ENCODE results near the gene BMP10. TPM values are rescaled to one million over a fixed set of nuclear protein-coding genes. Genes with fewer than 3 reads are reported as not detected.

The BMP10 gene
- total RNA-seq, 1 experiment from 2014 or later: not detected

DNA sequence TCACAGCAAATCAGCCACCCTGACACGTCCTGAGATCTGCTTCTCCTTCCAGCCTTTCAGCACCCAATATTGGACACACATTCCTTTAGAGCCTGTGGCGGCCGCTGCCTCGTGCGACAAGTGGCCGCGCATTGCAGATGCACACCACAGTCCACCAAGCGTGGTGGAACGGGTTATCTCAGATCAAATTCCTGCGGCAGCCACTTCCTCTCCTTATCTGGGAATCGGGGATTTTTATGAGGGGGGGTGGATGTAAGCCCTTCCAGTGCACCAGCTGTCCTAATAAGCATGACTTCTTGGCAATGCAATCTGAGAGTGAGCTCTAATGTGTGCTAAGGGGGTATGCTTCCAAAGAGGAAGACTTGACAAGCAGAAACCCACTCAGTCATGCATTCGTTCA, 18.3 kb upstream of the BMP10 start:
- DNase-seq (ENCODE audit: low read depth): peak; percentile 95

DNA sequence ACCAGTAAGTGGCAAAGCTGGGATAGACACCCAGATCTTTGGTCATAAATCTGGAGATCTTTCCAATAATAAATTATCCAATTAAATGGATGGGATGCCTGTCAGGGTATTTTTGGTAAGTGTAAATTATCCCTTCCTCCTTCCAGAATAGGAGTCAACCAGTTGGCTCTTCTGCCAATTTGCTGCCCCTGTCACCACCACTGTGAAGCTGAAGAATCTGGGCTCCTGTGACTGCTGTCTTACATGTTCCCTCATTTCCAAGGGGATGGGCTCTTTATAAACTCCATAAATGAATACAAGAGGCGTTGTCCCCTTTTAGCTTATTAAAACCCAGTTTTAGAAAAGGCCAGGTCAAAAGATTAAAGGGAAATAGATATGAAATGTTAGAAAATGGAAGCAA, 17.8 kb upstream of the BMP10 start:
- no peak for DNase-seq (ENCODE audit: low read depth)

- no peak for DNase-seq (ENCODE audit: low read depth)
These were observed 17.0 kb upstream of the BMP10 start for GRCh38 chr2:68888038-68888704.

DNA sequence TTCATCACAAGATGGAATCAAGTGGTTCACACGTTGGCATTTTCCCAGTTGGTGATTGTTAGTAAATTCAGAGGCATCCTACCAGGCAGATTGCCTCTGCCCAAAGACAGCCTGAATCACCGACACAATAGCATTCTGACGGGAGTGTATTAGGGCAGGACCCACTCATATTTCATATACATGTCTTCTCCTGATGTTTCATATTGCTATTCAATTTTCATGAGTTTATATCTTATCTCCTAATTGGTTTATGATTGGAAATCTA, 14.5 kb upstream of the BMP10 start:
- no peak for DNase-seq (ENCODE audit: low read depth)

GRCh38 chr2:68885074-68885810, 14.0 kb upstream of the BMP10 start:
- no peak for DNase-seq (ENCODE audit: low read depth)

- DNase-seq (ENCODE audit: low read depth): no peak
These were observed 9.0 kb upstream of the BMP10 start for GRCh38 chr2:68880213-68880612.

DNA sequence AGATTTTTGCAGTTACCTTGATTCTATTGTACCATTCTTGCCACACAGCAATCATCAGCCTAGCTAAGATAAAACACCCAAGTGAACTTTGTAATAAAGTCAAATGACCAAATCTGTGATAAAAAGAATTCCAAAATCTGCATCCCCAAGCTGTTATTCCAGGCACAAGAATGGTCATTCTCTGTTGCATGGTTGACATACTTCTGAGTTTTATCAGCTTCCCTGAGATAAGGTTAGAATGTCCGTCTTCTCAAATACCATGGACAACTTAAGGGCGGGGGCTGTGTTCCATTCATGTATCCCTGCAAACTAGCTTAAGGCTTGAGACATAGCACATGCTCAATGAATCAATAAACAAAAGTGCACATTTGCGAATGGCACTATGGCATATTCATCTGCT, 8.1 kb upstream of the BMP10 start:
- DNase-seq (ENCODE audit: low read depth): no peak

DNA sequence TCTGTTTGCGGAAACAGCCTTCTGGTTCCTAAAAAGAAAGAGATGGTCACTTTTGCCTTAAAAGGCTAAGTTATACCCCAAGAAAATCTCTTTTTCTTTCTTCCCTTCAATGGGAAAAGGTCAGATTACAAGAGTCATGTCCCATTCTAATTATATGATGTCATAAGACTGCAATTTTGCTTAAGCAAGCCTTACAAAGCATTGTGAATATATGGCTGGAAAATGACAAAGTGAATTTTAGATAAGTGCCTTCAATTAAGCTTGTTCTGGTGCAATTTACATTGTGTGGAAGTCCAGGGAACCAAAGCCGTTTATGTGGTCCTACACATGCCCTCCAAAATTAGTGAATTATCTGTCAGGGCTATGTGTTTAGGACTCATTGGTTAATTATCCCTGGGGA, 7.6 kb upstream of the BMP10 start:
- DNase-seq (ENCODE audit: low read depth): no peak

GRCh38 chr2:68878071-68878711, 7.0 kb upstream of the BMP10 start:
- no peak for DNase-seq (ENCODE audit: low read depth)

GRCh38 chr2:68877079-68877772, 6.0 kb upstream of the BMP10 start:
- no peak for DNase-seq (ENCODE audit: low read depth)

DNA sequence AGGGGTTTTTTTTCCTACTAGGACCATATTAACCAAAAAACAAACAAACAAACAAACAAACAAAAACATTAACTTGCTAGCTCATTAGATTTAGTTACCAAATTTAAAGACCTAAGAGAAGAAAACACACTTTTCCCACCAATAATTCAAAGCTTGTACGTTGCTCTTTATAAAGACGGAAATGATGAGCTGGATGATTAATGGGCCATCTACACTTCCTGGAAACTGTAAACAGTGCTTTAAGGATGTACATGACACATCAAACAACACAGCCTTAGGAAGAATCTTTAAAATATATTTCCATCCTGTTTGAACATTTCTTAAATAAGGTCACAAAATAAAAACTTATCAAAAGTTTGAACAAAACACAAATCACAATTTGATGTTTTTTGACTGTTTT, 982 bp downstream of the BMP10 start:
- DNase-seq (ENCODE audit: low read depth): peak; percentile 35

DNA sequence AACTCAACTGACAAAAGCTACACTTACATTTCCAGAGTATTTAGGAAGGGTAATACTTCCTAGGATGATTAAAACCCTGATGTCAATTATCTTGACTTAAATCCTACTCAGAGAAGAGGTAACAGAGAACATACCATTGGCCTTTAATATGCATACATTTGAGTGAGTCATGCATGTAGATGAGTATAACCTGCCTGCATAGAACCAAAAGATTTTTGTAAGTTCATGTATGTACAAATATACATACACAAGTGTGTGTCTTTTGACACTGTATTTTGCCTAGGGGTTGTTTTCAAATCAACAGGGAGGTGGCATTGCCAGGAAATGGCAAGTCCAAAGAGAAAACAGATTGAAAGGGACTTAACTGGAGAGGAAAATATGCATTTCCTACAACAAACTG, 6.1 kb downstream of the BMP10 start:
- DNase-seq (ENCODE audit: low read depth): no peak

DNA sequence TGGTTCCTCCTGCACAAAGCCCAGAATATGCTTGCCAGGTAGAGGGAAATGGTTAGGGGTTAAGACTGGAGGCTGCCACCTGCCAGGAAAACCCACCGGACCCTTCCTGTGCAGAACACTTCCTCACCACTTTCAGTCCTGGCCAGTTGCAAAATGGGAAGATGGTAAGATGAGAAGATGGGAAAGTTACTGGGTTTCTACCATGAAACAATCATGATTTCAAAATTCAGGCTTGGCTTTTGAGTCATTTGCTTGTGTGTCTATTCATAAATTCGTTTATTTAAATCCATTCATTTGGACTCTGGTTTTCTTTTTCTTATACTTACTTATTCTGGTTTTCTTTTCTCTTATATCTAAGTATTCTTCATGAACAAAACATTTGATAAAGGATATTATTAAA, 7.2 kb downstream of the BMP10 start:
- no peak for DNase-seq (ENCODE audit: low read depth)

GRCh38 chr2:68862889-68863288, 8.3 kb downstream of the BMP10 start:
- DNase-seq (ENCODE audit: low read depth): no peak

DNA sequence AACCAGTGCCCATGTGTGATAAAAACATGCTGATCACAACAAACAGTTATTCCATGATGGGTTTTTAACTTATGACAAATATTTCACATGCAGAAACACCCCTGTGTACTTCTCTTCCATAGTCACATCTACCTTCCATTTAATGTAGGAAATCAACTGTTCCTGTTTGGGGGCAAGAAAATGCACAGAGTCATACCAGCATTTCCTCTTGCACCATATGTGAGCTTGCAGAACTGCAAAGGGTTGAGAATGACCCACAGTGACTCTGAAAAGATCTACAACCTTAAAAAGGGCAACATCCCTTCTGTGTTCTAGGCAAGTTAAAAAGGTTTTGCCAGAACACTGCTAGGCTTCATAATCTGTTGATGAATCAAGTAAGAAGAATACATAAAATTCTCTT, 9.9 kb downstream of the BMP10 start:
- no peak for DNase-seq (ENCODE audit: low read depth)

DNA sequence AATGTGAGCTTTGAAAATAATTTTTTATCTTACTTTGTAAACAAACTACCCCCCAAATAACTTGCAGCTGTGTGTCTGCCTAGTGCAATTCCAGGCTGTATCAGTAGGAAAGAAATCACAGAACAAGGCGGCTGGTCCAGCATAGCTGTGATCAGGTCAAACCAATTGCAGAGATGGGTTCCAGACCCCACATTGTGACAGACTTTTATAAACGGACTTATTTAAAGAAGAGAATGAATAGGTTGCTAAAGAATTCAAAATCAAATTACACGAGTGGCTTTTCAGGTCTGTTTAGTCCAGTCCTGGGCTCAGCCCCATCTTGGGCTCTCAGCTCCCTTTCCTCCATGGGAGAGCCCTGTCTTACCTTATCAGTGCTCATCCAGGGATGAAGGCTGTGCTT, 11.1 kb downstream of the BMP10 start:
- no peak for DNase-seq (ENCODE audit: low read depth)

- peak; percentile 19 for DNase-seq (ENCODE audit: low read depth)
These were observed 13.2 kb downstream of the BMP10 start for GRCh38 chr2:68857855-68858456.

DNA sequence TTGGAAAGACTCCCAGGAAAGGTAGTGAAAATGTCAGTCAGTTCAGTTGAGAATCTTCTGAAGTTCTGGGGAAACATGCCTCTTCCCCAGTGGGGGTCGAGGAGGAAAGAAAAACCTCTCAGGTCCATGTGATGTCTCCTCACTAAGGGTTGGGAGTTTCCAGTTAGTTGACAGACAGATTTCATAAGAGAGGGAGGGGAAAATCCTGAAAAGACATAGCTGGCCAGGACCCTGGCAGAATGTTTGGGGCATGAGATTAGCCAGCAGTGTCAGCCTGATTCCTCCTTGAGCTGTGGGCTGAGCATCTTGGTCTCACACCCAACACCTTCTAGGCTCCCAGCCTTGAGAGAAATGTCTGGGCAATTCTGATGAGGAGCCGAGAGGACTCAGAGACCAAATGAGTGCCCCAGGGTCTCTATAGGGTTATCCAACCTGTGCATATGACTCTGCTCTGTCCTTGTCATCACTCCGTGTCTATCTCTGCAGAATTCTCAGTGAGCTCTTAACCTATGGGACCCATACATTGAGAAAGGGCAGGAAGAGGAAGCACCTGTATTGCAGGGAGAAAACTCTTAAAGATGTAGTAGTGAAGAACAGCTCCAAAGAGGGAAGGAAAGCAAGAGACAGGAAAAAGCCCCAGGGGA, 13.9 kb downstream of the BMP10 start:
- no peak for DNase-seq (ENCODE audit: low read depth)

DNA sequence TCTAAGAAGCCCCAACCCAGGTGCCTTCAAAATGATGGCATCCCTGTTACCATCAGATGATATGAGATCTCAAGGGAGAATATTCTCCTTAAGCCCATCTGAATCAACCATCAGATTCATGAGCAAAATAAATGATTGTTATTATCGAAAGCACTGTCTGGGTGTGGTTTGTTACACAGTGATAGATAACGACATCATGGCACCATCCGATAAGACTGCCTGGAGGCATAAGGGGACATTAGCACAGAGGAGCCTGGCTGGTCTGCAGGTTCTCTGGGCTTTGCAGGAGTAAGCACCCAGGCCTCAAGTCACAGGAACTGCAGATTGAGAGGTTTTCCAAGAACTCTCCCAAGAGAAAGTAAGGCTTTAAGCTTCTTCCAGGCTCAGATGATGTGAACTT, 15.6 kb downstream of the BMP10 start:
- DNase-seq (ENCODE audit: low read depth): no peak

DNA sequence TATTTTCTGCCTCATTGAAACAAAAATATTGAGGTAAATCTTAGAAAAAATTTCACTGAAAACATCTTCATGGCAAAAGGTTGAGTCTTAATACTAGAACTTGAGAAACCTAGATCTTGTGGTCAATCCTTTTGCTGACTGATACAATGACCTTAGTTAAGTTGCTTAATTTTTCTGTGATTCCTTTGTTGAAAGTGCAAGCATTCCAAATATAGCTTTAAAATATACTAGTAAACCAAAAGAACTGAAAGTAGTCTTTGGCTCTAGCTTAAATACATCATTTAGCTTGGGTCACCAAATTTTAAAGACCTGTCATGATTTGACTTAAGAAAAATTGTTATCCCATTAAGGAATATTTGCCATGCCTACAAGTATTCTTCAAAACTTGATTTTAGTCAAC, 16.7 kb downstream of the BMP10 start:
- DNase-seq (ENCODE audit: low read depth): no peak

DNA sequence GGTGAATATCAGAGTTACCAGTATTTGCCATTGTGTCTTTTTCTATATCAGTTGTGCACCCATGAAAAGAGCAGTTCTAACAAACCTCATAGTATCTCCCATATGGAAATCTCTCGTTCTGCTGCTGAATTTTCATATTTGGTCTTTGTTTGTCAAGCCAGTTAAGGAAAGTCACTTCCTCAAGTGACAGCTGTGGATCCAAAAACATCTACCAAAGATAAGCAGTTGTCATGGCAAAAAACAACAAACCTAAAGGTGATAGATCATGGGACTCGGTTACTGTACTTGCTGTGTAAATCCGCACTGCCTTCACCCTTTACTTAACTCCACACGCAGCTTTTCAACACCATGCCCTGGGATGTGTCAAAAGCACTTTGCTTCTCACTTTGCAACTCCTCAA, 17.3 kb downstream of the BMP10 start:
- DNase-seq (ENCODE audit: low read depth): no peak

- peak; percentile 66 for DNase-seq (ENCODE audit: low read depth)
These were observed 18.2 kb downstream of the BMP10 start for GRCh38 chr2:68853035-68853434.

All from RPMI7951 (cell line).